IMR-90 (cell line): ENCODE data around the gene TNNI2. TPM values are rescaled to one million over a fixed set of nuclear protein-coding genes. Genes with fewer than 3 reads are reported as not detected.

Experiments
- ATAC-seq: fragments of 200-7000 bp; cut with Tn5 transposase; 2 replicates; pipeline ENCODE4 v1.9.1; 2020; ENCODE audit warnings: low read depth, mild to moderate bottlenecking, moderate library complexity
- BruUV-seq: library from RNA; stranded (reverse); fragments of 400-500 nt; replicated peaks from 2 replicates; lab custom pipeline; 2021; lab: Mats Ljungman, UMichigan
- CTCF ChIA-PET: fragments of 300-600 bp; formaldehyde crosslinking; extraction: SDS; loops from one replicate; lab custom pipeline; 2021; ENCODE audit warnings: antibody characterized with exemption; lab: Yijun Ruan, JAX
- POLR2A ChIA-PET: fragments of 300-600 bp; sonication (Branson Sonifier 250); formaldehyde crosslinking; loops from one replicate; lab custom pipeline; 2022; ENCODE audit warnings: antibody characterized with exemption; ENCODE audit not compliant: unreplicated experiment; lab: Charles Lee
- DNase-seq: peaks from one replicate; pipeline ENCODE4 v3.0.0; 2013
- H2AFZ ChIP-seq: replicated peaks from 2 replicates; pipeline ENCODE3; 2013; ENCODE audit warnings: low read length, mild to moderate bottlenecking; ENCODE audit not compliant: poor library complexity
- H2AK5ac ChIP-seq: 2 replicates; pipeline ENCODE4 v1.6.1; 2013; ENCODE audit warnings: low read depth, low read length, inconsistent platforms
- H2AK9ac ChIP-seq: replicated peaks from 2 replicates; pipeline ENCODE3; 2013; ENCODE audit warnings: mild to moderate bottlenecking, low read depth, low read length, moderate library complexity; ENCODE audit not compliant: poor library complexity
- H2BK120ac ChIP-seq: 2 replicates; pipeline ENCODE4 v1.6.1; 2013; ENCODE audit warnings: low read depth, low read length, inconsistent platforms
- H2BK15ac ChIP-seq: 3 replicates; pipeline ENCODE4 v1.6.1; 2013; ENCODE audit warnings: low read depth, low read length, inconsistent platforms
- H2BK20ac ChIP-seq: 2 replicates; pipeline ENCODE4 v1.6.1; 2013; ENCODE audit warnings: low read depth, mild to moderate bottlenecking, inconsistent platforms, low read length, moderate library complexity
- H2BK5ac ChIP-seq: 2 replicates; pipeline ENCODE4 v1.6.1; 2013; ENCODE audit warnings: mild to moderate bottlenecking, low read depth, low read length, inconsistent platforms; ENCODE audit not compliant: poor library complexity, severe bottlenecking
- H3K14ac ChIP-seq: replicated peaks from 2 replicates; pipeline ENCODE4 v1.6.1; 2013; ENCODE audit warnings: low read depth, low read length, inconsistent platforms
- H3K18ac ChIP-seq: 2 replicates; pipeline ENCODE4 v1.6.1; 2013; ENCODE audit warnings: low read depth, low read length, control low read depth
- H3K23ac ChIP-seq: 2 replicates; pipeline ENCODE4 v1.6.1; 2013; ENCODE audit warnings: low read depth, low read length, inconsistent platforms
- H3K27ac ChIP-seq: 2 replicates; pipeline ENCODE4 v1.5.1; 2013; ENCODE audit warnings: mild to moderate bottlenecking, control low read depth, low read length; ENCODE audit not compliant: insufficient read depth
- H3K27me3 ChIP-seq: 2 replicates; pipeline ENCODE4 v1.6.1; 2013; ENCODE audit warnings: low read length; ENCODE audit not compliant: control insufficient read depth, insufficient read depth
- H3K36me3 ChIP-seq: 2 replicates; pipeline ENCODE4 v1.6.1; 2013; ENCODE audit warnings: low read length, mixed read lengths; ENCODE audit not compliant: control insufficient read depth, insufficient read depth
- H3K4ac ChIP-seq: 2 replicates; pipeline ENCODE4 v1.6.1; 2013; ENCODE audit warnings: low read depth, low read length, inconsistent platforms
- H3K4me1 ChIP-seq: 2 replicates; pipeline ENCODE4 v1.6.1; 2013; ENCODE audit warnings: low read length, mixed read lengths; ENCODE audit not compliant: control insufficient read depth, insufficient read depth
- H3K4me2 ChIP-seq: 2 replicates; pipeline ENCODE4 v1.6.1; 2013; ENCODE audit warnings: low read depth, mild to moderate bottlenecking, control low read depth, low read length, moderate library complexity
- H3K4me3 ChIP-seq: 2 replicates; pipeline ENCODE4 v1.5.1; 2013; ENCODE audit warnings: low read depth, mild to moderate bottlenecking, control low read depth, low read length, moderate library complexity; ENCODE audit not compliant: insufficient read depth
- H3K56ac ChIP-seq: 2 replicates; pipeline ENCODE4 v1.6.1; 2013; ENCODE audit warnings: low read length, inconsistent platforms; ENCODE audit not compliant: insufficient read depth; ENCODE audit errors: extremely low read depth
- H3K79me1 ChIP-seq, 2 experiments: 2 replicates each; pipeline ENCODE4 v1.6.1; 2013; ENCODE audit warnings: low read length in 2 of 2, inconsistent platforms in 1 of 2, low read depth in 1 of 2
- H3K9ac ChIP-seq: 2 replicates; pipeline ENCODE4 v1.6.1; 2013; ENCODE audit warnings: low read depth, low read length, control low read depth
- H3K9me1 ChIP-seq: 2 replicates; pipeline ENCODE4 v1.6.1; 2013; ENCODE audit warnings: low read length, inconsistent platforms; ENCODE audit not compliant: insufficient read depth
- H3K9me3 ChIP-seq: 2 replicates; pipeline ENCODE4 v1.6.1; 2013; ENCODE audit warnings: low read length; ENCODE audit not compliant: control insufficient read depth, insufficient read depth
- H4K20me1 ChIP-seq: 2 replicates; pipeline ENCODE4 v1.6.1; 2013; ENCODE audit warnings: low read length, inconsistent platforms; ENCODE audit not compliant: insufficient read depth
- H4K5ac ChIP-seq: 2 replicates; pipeline ENCODE4 v1.6.1; 2013; ENCODE audit warnings: mild to moderate bottlenecking, low read depth, low read length, control low read depth
- H4K8ac ChIP-seq, 2 experiments: 2 replicates each; pipeline ENCODE4 v1.6.1; 2013; ENCODE audit warnings: low read depth in 2 of 2, low read length in 2 of 2, control low read depth in 1 of 2, inconsistent platforms in 1 of 2
- H4K91ac ChIP-seq: 2 replicates; pipeline ENCODE4 v1.6.1; 2013; ENCODE audit warnings: low read depth, low read length, inconsistent platforms; ENCODE audit not compliant: insufficient read depth
- CTCF ChIP-seq: conservative IDR thresholded peaks from 2 replicates; pipeline ENCODE4 v1.5.1; 2012; ENCODE audit warnings: mild to moderate bottlenecking, low read depth, low read length, improper control_type of control experiment
- NFE2L2 ChIP-seq: fragments of 150-350 bp; IDR thresholded peaks from 2 replicates; pipeline ENCODE4 v1.6.1; 2016; ENCODE audit warnings: low read depth, mild to moderate bottlenecking, low read length
- SMC3 ChIP-seq: fragments of 150-350 bp; IDR thresholded peaks from 2 replicates; pipeline ENCODE4 v1.6.1; 2016; ENCODE audit warnings: low read depth, mild to moderate bottlenecking, antibody characterized with exemption, low read length, moderate library complexity
- WGBS, 2 experiments: methylation state at CpG; one replicate each; pipeline versions ENCODE4 v1.1.5 to v1.1.7; 2013; ENCODE audit warnings: missing lambda C conversion rate in 2 of 2; ENCODE audit not compliant: insufficient read length in 1 of 2; ENCODE audit errors: extremely low coverage in 2 of 2; 5-methylcytosine and 5-hydroxymethylcytosine counted together
- dilution Hi-C: fragments of 300-500 bp; cut with HindIII; formaldehyde crosslinking; loops from one replicate; pipeline ENCODE4 v1.14.3; 2018; ENCODE audit warnings: low sequenced_read_pairs; ENCODE audit not compliant: unreplicated experiment
- in situ Hi-C: fragments of 300-500 bp; cut with MboI; formaldehyde crosslinking; loops from 3 replicates; pipeline ENCODE4 v1.14.3; 2019; ENCODE audit warnings: low sequenced_read_pairs, inconsistent platforms, mixed read lengths
- intact Hi-C: fragments of 100-400 bp; cut with micrococcal nuclease; formaldehyde crosslinking; loops from 2 replicates; pipeline ENCODE4 v1.10.0; 2022
- polyA plus RNA-seq, 3 experiments: library from polyadenylated mRNA; depleted of rRNA; stranded (reverse); fragments of >200 nt; gene quantifications; 2 replicates each; pipeline ENCODE4 v1.2.3, GENCODE V29; 2012; ENCODE audit warnings: low replicate concordance in 1 of 3
- total RNA-seq: library from RNA; depleted of rRNA; stranded (reverse); fragments of >200 nt; gene quantifications from 2 replicates; pipeline ENCODE4 v1.2.3, GENCODE V29; 2012

The TNNI2 gene
- total and polyA plus RNA-seq, 2 of the 4 experiments (the other 2 are of a cell fraction): not detected

DNA sequence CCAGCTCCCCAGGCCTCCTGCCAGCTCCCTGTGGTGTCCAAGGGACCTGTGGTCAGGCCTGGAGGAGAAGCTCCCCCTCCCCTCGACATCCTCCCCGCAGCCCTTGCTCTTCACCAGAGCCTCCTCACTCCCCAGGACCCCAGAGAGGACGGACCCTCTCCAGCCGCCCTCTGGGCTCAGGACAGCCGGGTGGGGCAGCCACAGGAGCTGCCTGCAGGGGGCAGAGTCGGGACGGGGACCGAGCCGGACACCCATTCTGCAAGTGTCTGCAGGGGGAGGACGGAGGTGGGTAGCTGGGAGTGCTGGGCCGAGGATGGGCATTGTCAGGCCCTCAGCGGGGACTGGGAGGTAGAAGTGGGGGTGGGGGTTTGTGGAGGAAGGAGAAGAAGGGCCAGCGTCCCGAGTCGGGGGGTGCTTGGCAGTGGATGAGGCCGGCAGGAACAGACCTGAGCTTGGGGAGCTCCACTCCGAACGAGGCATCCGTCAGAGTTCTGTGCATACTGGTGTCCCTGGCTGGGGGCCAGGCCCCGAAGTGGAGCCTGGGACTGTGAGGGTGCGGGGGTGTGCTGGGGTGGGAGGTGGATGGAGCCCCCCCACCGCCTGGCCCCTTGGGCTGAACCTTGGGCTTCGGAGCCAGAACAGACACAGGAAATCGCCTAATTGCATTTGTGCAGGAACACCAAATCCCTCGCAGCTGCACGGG lies 37.7 kb downstream of the TNNI2 start:
- DNase-seq: no peak

More for the DNA sequence above, 37.7 kb downstream of the TNNI2 start:
- Histone ChIP-seq H3K27ac (no peak overlapping the region), H3K23ac (no peak overlapping the region), H3K4me3 (no peak overlapping the region), H3K4ac (no peak overlapping the region), H3K18ac (no peak overlapping the region), H3K14ac (no peak overlapping the region), H3K79me1 (no peaks in the 10 kb centered on the region), H3K9ac (no peak overlapping the region), H3K4me1 (peaks cover 3% of the 10 kb centered on the region; the same call in 1 of the 2 replicates), H3K56ac (no peak overlapping the region), H4K5ac (no peak overlapping the region), H2BK120ac (no peak overlapping the region), H3K9me1 (no peaks in the 10 kb centered on the region), H2AFZ (no peak overlapping the region), H4K8ac (no peak overlapping the region), H3K36me3 (no peaks in the 10 kb centered on the region), H3K4me2 (no peak overlapping the region), H2BK20ac (no peak overlapping the region), H4K20me1 (no peaks in the 10 kb centered on the region), H4K91ac (no peak overlapping the region), H2AK5ac (no peak overlapping the region), H2AK9ac (no peak overlapping the region), H2BK15ac (no peak overlapping the region), H3K9me3 (no peaks in the 10 kb centered on the region), H2BK5ac (no peak overlapping the region), H3K27me3 (peaks cover 6% of the 10 kb centered on the region; the same call in 1 of the 2 replicates)
- peak; percentile 51; the same call in 1 of the 2 replicates for ATAC-seq
- TF ChIP-seq CTCF: peak; percentile 44
- peak; percentile 25; the same call in 1 of the 2 replicates for TF ChIP-seq SMC3
- no peak for TF ChIP-seq NFE2L2
- WGBS, 2 experiments: 38% methylated on average over 6 of the region's 26 CpGs; no CpG with 5 or more reads in 1 of the 2 experiments
- intact Hi-C loops (no loop called here), dilution Hi-C loops (no loop called here), in situ Hi-C loops (no loop called here)
- ChIA-PET CTCF (interaction anchor here (0.7 to 1.5 kb wide), 3 partner anchors 34 to 124 kb away, joined by 3 read pairs; no protein-coding TSS in a partner anchor), POLR2A (no interaction called here)
- no TSS peak for BruUV-seq
